GM19025 (cell line): ENCODE results near the gene SF3B3.
"Not testable (repeated sequence)": the region's sequence is repeated elsewhere in the genome, so short reads cannot be mapped to it uniquely, and the experiment has no call there.

Experiments
- ATAC-seq: cut with Tn5 transposase; IDR thresholded peaks from one replicate; pipeline ENCODE4 v1.9.1; 2021; ENCODE audit warnings: mild to moderate bottlenecking, low read depth, moderate library complexity; ENCODE audit not compliant: unreplicated experiment

The SF3B3 gene

DNA sequence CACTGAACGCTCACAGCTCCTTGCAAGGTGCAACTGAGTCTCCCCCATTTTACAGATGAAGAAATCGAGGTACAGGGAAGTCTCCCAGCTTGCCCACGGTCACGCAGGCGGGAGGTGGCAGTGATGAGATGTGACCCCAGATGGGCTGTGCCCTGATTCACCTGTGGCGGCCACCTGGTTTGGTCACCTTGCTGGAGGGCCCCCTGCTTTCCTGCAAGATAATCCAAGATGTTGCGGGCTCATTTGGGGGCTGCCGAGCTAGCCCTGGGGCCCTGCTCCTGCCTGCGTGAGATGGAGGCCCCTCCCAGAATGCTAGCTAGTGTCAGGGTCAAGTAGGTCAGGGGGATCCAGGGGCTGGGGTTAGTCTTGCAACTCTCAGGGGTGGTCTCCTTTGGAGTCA is 63.1 kb downstream of the SF3B3 start:
- ATAC-seq, result no peak

GRCh38 chr16:70588565-70588964 is 64.9 kb downstream of the SF3B3 start:
- ATAC-seq, result no peak

GRCh38 chr16:70589416-70589815 is 65.8 kb downstream of the SF3B3 start:
- ATAC-seq, result not testable (repeated sequence)

DNA sequence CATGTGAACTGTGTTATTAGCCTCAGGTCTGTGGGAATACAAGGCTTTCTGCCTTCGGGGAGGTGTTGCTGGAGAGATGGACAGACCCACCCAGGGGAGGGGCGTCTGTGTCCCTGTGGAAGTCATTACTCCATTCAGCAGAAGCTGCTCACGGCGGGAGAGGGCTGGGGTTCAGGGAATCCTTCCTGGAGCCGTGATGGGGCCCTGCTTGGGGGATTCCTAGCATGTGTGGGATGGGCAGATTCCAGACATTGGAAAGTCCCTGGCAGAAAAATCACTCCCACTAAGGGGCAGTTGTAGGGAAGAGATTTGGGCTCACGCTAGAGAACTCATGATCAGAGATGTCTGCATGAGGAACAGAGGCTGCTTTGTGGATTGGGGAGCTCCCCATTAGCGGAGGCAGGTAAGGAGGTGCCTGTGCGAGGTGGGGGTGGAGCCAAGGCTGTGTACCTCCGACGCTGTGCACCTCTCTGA is 66.4 kb downstream of the SF3B3 start:
- no peak for ATAC-seq

DNA sequence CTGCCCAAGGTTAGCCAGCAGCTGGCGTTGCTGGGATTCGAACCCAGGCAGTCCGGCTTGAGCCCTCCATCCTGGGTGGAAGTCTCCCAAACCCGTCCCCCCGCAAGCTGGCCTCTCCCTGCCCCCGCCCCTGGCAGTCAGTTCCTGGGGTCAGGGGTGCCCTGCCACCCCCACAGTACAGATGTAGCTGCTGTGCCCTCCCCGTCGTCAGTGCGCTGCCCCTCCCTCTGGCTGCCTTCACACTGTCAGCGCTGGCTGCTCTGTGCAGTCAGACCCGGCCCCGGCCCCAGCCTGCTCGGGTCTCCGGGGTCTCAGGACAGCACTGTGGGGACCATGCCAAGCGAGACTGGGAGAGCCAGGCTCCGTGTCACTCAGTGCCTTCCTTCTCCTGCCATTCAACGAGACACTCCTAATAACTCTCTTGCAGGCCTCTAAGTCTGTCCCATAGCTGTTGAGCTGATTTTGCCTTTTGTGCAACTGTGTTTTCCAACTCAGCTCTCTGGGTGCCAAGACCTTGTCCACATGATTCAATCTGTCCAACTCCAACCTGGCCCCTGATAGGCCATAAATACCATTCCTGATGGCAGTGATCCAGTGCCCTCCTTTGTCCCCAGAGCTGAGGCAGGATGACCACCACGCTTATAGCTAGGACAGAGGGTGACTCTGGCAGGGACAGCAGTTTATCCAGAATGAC is 67.3 kb downstream of the SF3B3 start:
- no peak for ATAC-seq

DNA sequence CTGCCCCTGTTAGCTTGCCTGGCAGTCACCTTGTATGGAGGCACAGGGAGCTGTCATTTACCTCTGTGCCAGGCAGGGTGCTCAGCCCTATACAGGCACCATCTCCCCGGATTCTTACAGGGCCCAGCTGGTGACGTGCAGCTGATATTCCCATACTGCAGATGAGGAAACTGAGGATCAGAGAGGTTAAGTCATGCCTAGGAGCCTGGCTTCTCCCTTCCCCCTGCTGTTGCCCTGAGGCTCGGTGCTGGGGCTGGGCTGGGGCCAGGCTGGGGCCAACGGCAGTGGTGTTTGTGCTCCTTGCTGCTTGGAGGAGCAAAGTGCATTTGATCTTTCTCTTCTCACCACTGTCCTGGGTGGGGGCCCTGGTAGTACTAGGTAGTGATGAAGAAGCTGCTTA is 68.0 kb downstream of the SF3B3 start:
- ATAC-seq, result no peak

- ATAC-seq, result no peak
Observed at GRCh38 chr16:70592106-70592571, 68.5 kb downstream of the SF3B3 start.

DNA sequence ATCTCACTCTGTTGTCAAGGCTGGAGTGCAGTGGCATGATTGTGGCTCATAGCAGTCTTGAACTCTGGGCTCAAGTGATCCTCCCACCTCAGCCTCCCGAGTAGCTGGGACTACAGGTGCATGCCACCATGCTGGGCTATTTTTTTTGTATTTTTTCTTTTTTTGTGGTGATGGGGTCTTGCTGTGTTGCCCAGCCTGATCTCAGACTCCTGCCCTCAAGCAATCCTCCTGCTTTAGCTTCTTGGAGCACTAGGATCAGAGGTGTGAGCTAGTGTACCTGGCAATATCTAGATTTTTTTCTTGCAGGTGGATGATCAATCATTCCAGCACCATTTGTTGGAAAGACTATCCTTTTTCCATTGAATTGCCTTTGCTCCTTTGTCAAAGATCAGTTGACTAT is 69.9 kb downstream of the SF3B3 start:
- ATAC-seq, result no peak

GRCh38 chr16:70594569-70594968 is 71.0 kb downstream of the SF3B3 start:
- no peak for ATAC-seq

DNA sequence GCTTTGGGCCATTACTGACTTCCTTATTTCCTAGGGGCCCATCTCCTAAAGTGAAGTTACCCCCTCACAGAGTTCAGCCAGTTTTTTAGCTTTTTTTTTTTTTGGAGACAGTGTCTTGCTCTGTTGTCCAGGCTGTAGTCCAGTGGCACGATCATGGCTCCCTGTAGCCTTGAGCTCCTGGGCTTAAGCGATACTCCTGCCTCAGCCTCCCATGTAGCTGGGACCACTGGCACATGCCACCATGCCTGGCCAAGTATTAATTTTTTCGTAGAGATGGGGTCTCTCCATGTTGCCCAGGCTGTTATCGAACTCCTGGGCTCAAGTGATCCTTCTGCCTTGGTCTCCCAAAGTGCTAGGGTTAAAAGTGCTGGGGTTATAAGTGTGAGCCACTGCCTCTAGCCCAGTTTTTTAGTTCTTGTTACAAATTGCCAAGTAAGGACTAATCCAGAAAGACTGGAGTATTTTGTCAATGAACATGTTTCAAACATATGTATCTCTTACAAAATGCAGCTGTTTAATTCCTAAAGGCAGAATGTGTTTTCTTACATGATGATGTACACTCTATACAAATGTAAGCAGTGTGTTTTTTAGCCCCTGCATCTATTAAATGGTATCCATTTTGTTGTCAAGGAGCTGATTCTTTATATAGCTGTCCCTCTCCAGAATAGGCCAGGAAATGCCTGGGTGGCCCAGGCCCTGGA is 73.7 kb downstream of the SF3B3 start:
- ATAC-seq, result no peak

DNA sequence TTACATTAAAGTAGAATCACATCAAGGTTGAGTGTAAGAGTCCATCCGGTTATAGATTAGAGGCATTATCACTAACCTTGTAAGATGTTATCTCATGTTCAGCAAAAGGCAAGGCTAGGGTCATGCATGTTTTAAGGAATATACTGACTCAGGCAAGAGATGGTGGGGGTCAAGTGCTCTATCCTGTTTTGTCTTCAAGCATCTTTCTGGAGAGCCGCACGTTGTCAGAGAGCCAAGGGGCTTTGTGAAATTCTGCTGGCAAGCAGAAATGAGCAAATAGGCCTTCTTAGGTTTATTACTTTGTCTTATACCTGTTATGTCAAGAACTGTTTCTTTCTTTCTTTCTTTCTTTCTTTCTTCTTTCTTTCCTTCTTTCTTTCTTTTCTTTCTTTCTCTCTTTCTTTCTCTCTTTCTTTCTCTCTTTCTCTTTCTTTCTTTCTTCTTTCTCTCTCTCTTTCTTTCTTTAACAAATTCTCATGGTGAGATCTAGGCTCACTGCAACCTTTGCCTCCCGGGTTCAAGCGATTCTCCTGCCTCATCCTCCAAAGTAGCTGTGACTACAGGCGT is 75.4 kb downstream of the SF3B3 start:
- ATAC-seq, result no peak

GRCh38 chr16:70600730-70601129 is 77.1 kb downstream of the SF3B3 start:
- no peak for ATAC-seq

DNA sequence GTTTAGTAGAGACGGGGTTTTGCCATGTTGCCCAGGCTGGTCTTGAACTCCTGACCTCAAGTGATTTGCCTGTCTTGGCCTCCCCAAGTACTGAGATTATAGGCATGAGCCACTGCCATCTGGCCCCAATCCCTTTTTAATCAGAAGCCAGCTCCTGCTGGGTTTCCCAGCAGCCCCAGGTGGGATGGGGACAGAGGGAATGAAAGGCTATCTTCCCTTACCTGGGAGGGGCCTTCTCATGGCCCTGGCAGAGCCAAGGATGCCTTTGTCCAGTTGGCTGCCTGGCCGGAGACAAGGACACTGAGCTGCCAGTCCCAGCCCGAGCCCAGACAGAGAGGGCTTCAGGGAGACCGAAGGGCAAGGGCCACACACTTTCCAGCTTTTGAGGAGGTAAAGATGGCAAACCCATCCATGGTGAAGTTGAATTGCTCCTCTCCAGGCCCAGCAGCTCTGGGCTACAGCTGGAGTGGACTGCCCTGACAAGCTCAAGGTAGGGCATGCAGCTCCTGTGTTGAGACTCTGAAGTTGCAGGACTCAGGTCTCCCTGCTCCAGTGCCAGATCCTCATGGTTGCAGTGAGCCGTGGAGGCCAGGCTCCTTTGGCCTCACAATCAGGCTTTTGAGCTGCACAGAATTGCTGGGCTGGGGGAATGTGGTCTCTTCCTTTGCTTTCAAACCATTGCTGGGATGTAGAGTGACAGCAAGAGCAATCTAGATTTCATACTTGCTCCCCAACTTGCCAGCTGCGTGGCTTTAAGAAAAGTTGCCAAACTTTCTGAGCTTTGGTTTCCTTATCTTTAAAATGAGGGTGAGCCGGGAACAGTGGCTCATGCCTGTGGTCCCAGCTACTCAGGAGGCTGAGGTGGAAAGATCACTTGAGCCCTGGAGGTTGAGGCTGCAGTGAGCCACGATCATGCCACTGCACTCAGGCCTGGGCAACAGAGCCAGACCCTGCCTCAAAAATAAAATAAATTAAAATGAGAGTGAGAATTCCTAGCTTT is 78.3 kb downstream of the SF3B3 start:
- ATAC-seq, result no peak

- ATAC-seq, result no peak
Observed at GRCh38 chr16:70602831-70603230, 79.2 kb downstream of the SF3B3 start.

DNA sequence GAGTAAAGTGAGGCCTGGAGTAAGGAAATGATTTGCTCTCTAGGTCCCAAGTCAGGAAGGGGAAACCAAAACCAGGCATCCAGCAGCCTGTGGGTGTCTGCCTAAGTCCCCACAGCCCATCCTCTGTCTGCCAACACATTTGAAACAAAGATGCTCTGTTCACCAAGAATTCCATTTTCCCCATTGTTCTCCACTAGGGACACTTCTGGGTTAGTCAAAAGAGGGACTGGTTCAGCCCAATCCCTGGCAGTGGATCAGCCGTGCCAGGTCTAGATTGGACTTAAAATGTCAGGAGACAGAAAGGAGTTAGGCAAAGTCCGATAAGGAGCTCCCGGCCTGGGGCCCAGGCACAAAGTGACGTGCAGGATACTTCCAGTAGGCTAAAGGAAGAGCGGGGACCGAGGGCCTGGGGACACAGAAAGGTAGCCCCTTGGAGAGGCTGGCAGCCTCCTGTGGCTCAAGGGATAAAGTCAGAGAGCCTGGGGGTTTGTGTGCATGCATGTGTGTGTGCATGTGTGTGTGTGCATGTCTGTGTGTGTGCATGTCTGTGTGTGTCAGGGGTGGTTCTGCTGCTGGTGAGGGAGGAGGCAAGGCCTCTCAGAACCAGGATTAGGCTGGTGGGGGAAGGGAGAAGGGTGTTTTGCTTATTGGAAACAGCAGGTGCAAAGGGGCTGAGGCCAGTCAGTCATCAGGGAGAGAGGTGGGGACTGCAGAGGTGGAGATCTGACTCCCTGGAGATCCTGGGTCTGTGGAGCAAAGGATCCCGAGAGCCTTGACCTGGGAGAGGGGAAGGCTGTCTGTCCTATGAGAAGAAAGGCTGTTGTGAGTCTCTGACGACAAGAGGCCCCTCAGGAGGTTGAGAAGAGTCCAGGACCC is 81.0 kb downstream of the SF3B3 start:
- ATAC-seq, result no peak

- no peak for ATAC-seq
Observed at GRCh38 chr16:70605283-70605657, 81.7 kb downstream of the SF3B3 start.

GRCh38 chr16:70608521-70608920 is 84.9 kb downstream of the SF3B3 start:
- ATAC-seq, result no peak

DNA sequence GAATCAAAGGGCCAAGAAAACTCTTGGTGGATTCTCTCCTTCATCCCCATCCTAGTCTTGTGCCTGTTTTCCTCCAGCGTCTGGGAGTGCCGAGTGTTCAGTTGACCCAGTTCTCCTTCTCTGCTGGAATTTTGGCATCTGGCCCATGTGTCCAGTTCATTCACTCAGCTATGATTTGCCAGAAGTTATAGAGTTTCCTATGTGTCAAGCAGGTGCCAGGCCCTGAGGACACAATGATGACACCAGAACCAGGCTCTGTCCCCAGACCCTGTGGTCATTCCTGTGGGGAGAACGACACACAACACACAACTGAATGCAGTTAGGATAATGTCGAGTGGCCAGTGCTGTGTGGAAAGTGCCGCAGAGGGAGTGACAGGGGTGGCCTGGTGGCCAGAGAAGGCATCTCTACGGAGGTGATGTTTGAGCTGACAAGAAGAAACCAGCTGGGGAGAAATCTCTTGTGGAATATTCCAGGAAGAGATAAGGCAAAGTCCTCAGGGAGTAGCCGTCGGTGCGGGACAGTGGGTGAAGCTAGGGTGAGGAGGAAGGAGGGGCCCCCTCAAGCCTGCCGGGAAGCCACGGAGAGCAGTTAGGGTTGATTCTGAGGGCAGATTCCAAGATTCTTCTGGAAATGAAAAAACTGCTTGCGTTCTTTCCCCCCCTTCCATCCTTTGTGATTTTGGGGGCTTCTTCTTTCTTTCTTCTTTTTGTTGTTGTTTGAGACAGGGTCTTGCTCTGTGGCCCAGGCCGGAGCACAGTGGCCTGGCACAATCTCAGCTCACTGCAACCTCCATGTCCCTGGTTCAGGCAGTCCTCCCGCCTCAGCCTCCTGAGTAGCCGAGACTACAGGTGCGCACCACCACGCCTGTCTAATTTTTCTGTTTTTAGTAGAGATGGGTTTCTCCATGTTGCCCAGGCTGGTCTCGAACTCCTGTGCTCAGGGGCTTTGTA is 86.9 kb downstream of the SF3B3 start:
- no peak for ATAC-seq

DNA sequence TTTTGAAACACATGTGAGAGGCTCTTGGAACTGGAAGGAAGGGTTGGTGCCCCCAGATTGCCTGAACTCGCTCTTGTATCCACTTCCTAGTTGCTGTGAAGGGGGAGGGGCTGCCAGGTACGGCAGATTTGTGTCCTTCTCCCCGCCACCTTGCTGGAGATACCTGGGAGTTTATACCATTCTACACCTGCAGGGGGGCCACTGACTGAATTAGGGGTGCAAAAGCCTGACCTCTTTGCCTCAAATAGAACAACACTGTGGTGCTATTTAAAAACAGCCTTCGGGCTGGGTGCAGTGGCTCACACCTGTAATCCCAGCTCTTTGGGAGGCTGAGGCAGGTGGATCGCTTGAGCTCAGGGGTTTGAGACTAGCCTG is 87.6 kb downstream of the SF3B3 start:
- ATAC-seq, result no peak
